Ishikawa (cell line): Measurements from ENCODE around the gene GBP2.

Source experiments
- CEBPB ChIP-seq: IDR thresholded peaks from 2 replicates; pipeline ENCODE4 v1.6.1; 2012
- EGR1 ChIP-seq: IDR thresholded peaks from 2 replicates; pipeline ENCODE4 v1.6.1; 2012
- RAD21 ChIP-seq: IDR thresholded peaks from 2 replicates; pipeline ENCODE4 v1.6.1; 2012; ENCODE audit warnings: low read depth
- REST ChIP-seq: IDR thresholded peaks from 2 replicates; pipeline ENCODE4 v1.6.1; 2012; ENCODE audit warnings: low read depth, mild to moderate bottlenecking
- TAF1 ChIP-seq: IDR thresholded peaks from 2 replicates; pipeline ENCODE4 v1.6.1; 2012; ENCODE audit warnings: low read depth, mild to moderate bottlenecking
- TCF12 ChIP-seq: IDR thresholded peaks from 2 replicates; pipeline ENCODE4 v1.6.1; 2012; ENCODE audit warnings: low read depth
- TEAD4 ChIP-seq: IDR thresholded peaks from 2 replicates; pipeline ENCODE4 v1.6.1; 2012

GRCh38 chr1:89081005-89081404 is 44.9 kb downstream of the GBP2 start:
- TF ChIP-seq REST (no peak), RAD21 (no peak), CEBPB (no peak), TAF1 (no peak), TCF12 (no peak), EGR1 (no peak), TEAD4 (no peak)
